Lung (tissue), 12 donors: ENCODE measurements around the gene DNASE1L2. TPM values are rescaled to one million over a fixed set of nuclear protein-coding genes. Genes with fewer than 3 reads are reported as not detected.

ENCODE experiments used
- ATAC-seq: fragments of 200-7000 bp; cut with Tn5 transposase; one replicate; pipeline ENCODE4 v1.9.1; 2020; ENCODE audit warnings: moderate number of reproducible peaks; ENCODE audit not compliant: insufficient read depth, low FRiP score
- DNase-seq, 3 donors: peaks; one replicate each; pipeline ENCODE4 v3.0.0-alpha.2; 2013 to 2017
- H3K27ac ChIP-seq, 2 donors: one replicate each; pipeline ENCODE4 v1.5.1; 2013; ENCODE audit warnings: mild to moderate bottlenecking in 2 of 2, moderate library complexity in 2 of 2, control low read depth in 1 of 2, inconsistent platforms in 1 of 2, low read depth in 1 of 2, low read length in 1 of 2
- H3K27me3 ChIP-seq, 3 donors: one replicate each; pipeline ENCODE4 v1.5.1; 2013; ENCODE audit warnings: low read length in 2 of 3; ENCODE audit not compliant: control insufficient read depth in 3 of 3, insufficient read depth in 3 of 3
- H3K36me3 ChIP-seq, 4 donors: one replicate each; pipeline ENCODE4 v1.5.1; 2013; ENCODE audit warnings: low read length in 4 of 4, mild to moderate bottlenecking in 1 of 4, moderate library complexity in 1 of 4; ENCODE audit not compliant: control insufficient read depth in 4 of 4, insufficient read depth in 4 of 4
- H3K4me1 ChIP-seq, 5 donors: one replicate each; pipeline ENCODE4 v1.5.1; 2013; ENCODE audit warnings: low read length in 5 of 5, mild to moderate bottlenecking in 2 of 5, moderate library complexity in 1 of 5; ENCODE audit not compliant: control insufficient read depth in 5 of 5, insufficient read depth in 5 of 5
- H3K4me3 ChIP-seq: one replicate; pipeline ENCODE4 v1.5.1; 2013; ENCODE audit warnings: mild to moderate bottlenecking, control low read depth, moderate library complexity
- H3K9ac ChIP-seq, 2 donors: one replicate each; pipeline ENCODE4 v1.5.1; 2013; ENCODE audit warnings: low read length in 2 of 2, control low read depth in 1 of 2; ENCODE audit not compliant: insufficient read depth in 1 of 2
- H3K9me3 ChIP-seq, 4 donors: one replicate each; pipeline ENCODE4 v1.5.1; 2013; ENCODE audit warnings: low read length in 3 of 4, mild to moderate bottlenecking in 1 of 4, moderate library complexity in 1 of 4; ENCODE audit not compliant: control insufficient read depth in 4 of 4, insufficient read depth in 3 of 4
- WGBS, 2 donors: extraction: QIAGEN DNeasy Blood & Tissue Kit; methylation state at CpG; one replicate each; pipeline ENCODE4 v1.1.7; 2013; 5-methylcytosine and 5-hydroxymethylcytosine counted together
- polyA plus RNA-seq, 2 donors: library from polyadenylated mRNA; stranded (reverse); fragments of 200-250 nt; gene quantifications; one replicate each; pipeline ENCODE4 v1.2.1, GENCODE V29; 2013
- total RNA-seq, 2 donors: library from RNA; depleted of rRNA in 1 of 2; stranded (reverse); fragments of >200 nt in 1 of 2; gene quantifications; one replicate each; pipeline ENCODE4 v1.2.1, GENCODE V29; 2014 to 2021
- TF ChIP-seq, protein P1 (sequence below): IDR thresholded peaks from 2 replicates; pipeline ENCODE4 v1.5.1; 2012; ENCODE audit warnings: mild to moderate bottlenecking; ENCODE audit errors: control extremely low read depth, extremely low read depth
- donor health status: control.
- donor health status: control.
- donor health status: Bipolar disorder and iron deficiency.
- donor health status: healthy.
- donor health status: DM: yes; HTN: yes; CAD: no.

DNASE1L2 gene
- total and polyA plus RNA-seq, 4 donors: 0.65 to 1.0 (median 0.70) TPM

DNA sequence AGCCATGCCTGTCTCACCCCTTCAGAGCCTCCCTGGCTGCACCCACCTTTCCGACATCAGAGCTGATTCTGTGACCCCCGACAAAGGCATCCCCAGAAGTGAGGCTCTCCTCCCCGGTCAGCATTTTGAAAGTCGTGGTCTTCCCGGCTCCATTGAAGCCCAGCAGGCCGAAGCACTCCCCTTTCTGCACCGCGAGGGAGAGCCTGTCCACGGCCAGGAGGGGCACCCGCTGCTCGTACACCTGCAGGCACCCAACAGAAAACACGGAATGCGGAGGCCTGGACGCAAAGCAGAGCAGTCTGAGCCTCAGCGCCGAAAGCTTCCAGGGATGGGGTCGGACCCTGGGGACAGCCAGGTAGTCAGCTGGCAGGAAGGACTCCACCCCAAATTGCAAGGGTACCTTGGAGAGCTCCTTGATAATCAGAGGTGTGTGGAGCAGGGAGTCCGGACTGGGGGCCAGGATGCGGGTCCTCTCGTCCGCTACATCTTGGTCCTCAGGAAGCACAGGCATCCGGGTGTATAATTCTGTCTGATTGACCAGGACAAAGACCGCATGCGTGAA is 44.8 kb downstream of the DNASE1L2 start:
- ATAC-seq (no peak), DNase-seq (no peak)
- Histone ChIP-seq H3K4me3 (no peak overlapping the region), H3K9me3 (no peaks in the 10 kb centered on the region), H3K9ac (no peak overlapping the region), H3K36me3 (peaks cover 0 to 62% (median 0%) of the 10 kb centered on the region in 4 donors), H3K27ac (no peak overlapping the region), H3K27me3 (no peaks in the 10 kb centered on the region), H3K4me1 (no peaks in the 10 kb centered on the region)
- TF ChIP-seq, protein P1, sequence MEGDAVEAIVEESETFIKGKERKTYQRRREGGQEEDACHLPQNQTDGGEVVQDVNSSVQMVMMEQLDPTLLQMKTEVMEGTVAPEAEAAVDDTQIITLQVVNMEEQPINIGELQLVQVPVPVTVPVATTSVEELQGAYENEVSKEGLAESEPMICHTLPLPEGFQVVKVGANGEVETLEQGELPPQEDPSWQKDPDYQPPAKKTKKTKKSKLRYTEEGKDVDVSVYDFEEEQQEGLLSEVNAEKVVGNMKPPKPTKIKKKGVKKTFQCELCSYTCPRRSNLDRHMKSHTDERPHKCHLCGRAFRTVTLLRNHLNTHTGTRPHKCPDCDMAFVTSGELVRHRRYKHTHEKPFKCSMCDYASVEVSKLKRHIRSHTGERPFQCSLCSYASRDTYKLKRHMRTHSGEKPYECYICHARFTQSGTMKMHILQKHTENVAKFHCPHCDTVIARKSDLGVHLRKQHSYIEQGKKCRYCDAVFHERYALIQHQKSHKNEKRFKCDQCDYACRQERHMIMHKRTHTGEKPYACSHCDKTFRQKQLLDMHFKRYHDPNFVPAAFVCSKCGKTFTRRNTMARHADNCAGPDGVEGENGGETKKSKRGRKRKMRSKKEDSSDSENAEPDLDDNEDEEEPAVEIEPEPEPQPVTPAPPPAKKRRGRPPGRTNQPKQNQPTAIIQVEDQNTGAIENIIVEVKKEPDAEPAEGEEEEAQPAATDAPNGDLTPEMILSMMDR: no peak
- 88 to 91% methylated on average over 24 of the region's 24 CpGs for WGBS, 2 donors

DNA sequence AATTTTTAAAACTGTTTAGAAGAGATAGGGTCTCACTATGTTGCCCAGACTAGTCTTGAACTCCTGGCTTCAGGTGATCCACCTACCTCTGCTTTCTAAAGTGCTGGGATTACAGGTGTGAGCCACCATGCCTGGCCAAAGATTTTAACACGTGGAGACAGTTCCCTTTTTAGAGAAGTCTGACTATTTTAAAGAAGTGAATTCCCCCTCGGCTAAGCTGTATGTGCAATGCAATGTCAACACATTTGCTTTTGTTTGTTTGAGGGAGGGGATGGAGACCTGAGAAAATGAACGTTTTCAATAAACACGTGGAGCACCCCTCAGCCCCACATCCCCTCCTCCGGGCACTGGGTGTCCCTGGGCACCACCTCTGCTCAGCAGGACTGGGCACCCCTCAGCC is 46.0 kb downstream of the DNASE1L2 start:
- Histone ChIP-seq H3K36me3 (peaks cover 0 to 63% (median 0%) of the 10 kb centered on the region in 4 donors), H3K9me3 (no peaks in the 10 kb centered on the region), H3K27me3 (no peaks in the 10 kb centered on the region), H3K4me3 (no peak overlapping the region), H3K9ac (no peak overlapping the region), H3K27ac (no peak overlapping the region), H3K4me1 (no peaks in the 10 kb centered on the region)
- DNase-seq (no peak), ATAC-seq (no peak)
- TF ChIP-seq, protein P1: no peak
- 63 to 68% methylated on average over 5 of the region's 5 CpGs for WGBS, 2 donors

DNA sequence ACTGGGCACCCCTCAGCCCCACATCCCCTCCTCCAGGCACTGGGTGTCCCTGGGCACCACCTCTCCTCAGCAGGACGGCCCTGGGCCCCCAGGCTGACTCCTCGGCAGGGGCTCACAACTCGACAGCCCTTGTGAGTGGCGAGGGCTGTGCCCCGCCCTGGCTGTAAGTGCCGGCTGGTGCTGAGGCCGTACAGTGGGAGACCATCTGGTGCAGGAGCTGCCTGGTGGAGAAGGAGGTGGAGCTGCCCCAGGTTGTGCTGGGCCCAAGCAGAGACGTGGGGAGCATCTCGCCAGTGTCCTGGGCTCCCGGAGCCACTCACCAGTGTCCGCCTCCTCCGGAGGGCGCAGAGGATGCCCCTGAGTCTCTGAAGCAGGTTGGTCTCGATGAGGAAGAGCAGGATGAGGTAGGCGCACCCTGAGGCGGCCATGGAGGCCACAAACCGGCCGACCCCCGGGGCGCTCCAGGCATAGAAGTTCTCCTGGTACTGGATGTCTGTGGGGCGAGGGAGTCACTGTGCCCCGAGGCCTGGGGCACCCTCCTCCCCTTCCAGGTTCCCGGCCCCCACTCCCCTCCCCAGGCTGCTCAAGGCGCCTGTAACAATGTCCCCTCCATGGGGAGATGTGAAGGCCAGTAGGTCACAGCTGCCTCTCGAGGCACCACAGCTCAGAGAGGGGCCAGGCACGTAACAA is 46.8 kb downstream of the DNASE1L2 start:
- DNase-seq (no peak), ATAC-seq (no peak)
- TF ChIP-seq, protein P1: no peak
- Histone ChIP-seq H3K9ac (no peak overlapping the region), H3K9me3 (no peaks in the 10 kb centered on the region), H3K4me3 (no peak overlapping the region), H3K4me1 (no peaks in the 10 kb centered on the region), H3K27me3 (no peaks in the 10 kb centered on the region), H3K36me3 (peaks cover 0 to 61% (median 0%) of the 10 kb centered on the region in 4 donors), H3K27ac (no peak overlapping the region)
- 89 to 96% methylated on average over 24 to 26 of the region's 26 CpGs for WGBS, 2 donors
